Measurements from ENCODE around the gene RBM4B. TPM values are rescaled to one million over a fixed set of nuclear protein-coding genes. Genes with fewer than 3 reads are reported as not detected.

RBM4B gene
- total RNA-seq (2014; rRNA removed; shearing (Covaris generic)) (29.1 and 40.0 TPM in 2 replicates), total RNA-seq (2022) (38.3 and 39.4 TPM in 2 replicates), Bru-seq, nascent RNA (percentile 70 among the genes with signal in this experiment), BruChase-seq, experiment 1, labeled RNA remaining after a 6-hour chase (percentile 71 among the genes with signal in this experiment), BruChase-seq, experiment 2, labeled RNA remaining after a 2-hour chase (percentile 81 among the genes with signal in this experiment)
- long read RNA-seq, transcript RBM4B-201 (4 exons, 1,840 nt), result major isoform, 16 of 100 reads
- long read RNA-seq, partial matches to known transcripts, result 12 of 100 reads
- long read RNA-seq, other reads (novel, unspliced or antisense), result 67 of 100 reads

GRCh38 chr11:66677599-66678375, at the start of gene RBM4B:
Gene RBM4B, minus strand, starts transcription at chr11:66677887. Its CDS starts 808 bp downstream, at chr11:66677079.
- Histone ChIP-seq H3K36me3 (ENCODE audit: insufficient read depth, low read length) (peaks cover 27% of the 10 kb centered on the region), H4K20me1 (ENCODE audit: insufficient read depth, low read length) (peaks cover 14% of the 10 kb centered on the region; the same call in 1 of the 2 replicates), H3K4me1 (ENCODE audit: insufficient read depth, low read length, poor library complexity, severe bottlenecking) (peaks cover 44% of the 10 kb centered on the region), H3K9me2 (ENCODE audit: insufficient read depth, low read length) (no peaks in the 10 kb centered on the region), H3K4me2 (ENCODE audit: low read length) (peak within 1 kb of the TSS; percentile 93), H2AFZ (ENCODE audit: low read length) (peak within 1 kb of the TSS; percentile 86), H3K27ac (ENCODE audit: low read depth, low read length, poor library complexity, severe bottlenecking) (peak within 1 kb of the TSS; percentile 87), H3K79me2 (ENCODE audit: insufficient read depth, low read depth, low read length) (peaks cover 45% of the 10 kb centered on the region), H3K4me3 (ENCODE audit: low read depth, low read length, poor library complexity, severe bottlenecking) (peak within 1 kb of the TSS; percentile 77), H3K9me3 (ENCODE audit: low read length) (no peaks in the 10 kb centered on the region)
- intact Hi-C loops (cut with micrococcal nuclease; ENCODE audit: unreplicated experiment), result loop anchor here (1.0 to 5.0 kb wide), 7 partner anchors 39 to 269 kb away; partner anchors contain the start of genes CCDC87, CCS, DPP3 and RBM14
- ChIA-PET CTCF (ENCODE audit: unreplicated experiment) (interaction anchor here (0.6 to 2.5 kb wide), 9 partner anchors 33 to 256 kb away, joined by 3 to 7 read pairs (median 4); partner anchors contain the start of genes CCDC87, CCS, NPAS4 and ZDHHC24), POLR2A (interaction anchor here (0.5 to 2.5 kb wide), 17 partner anchors 10 to 198 kb away, joined by 3 to 11 read pairs (median 3); partner anchors contain the start of genes ACTN3, DPP3, RBM14 and ZDHHC24)
- no TSS peak for BruUV-seq (replicated peaks)
- DNase-seq (ENCODE audit: low spot score), result peak; percentile 97
- TF ChIP-seq EZH2phosphoT487 (IDR thresholded peaks at IDR 0.05; ENCODE audit: borderline replicate concordance, low read depth, low read length), result no peak
- no peak for TF ChIP-seq CTCF (conservative IDR thresholded peaks at IDR 0.05; ENCODE audit: low read length)

- Histone ChIP-seq H2AFZ (ENCODE audit: low read length) (no peak overlapping the region), H4K20me1 (ENCODE audit: insufficient read depth, low read length) (no peaks in the 10 kb centered on the region), H3K4me2 (ENCODE audit: low read length) (no peak overlapping the region), H3K36me3 (ENCODE audit: insufficient read depth, low read length) (no peaks in the 10 kb centered on the region), H3K4me1 (ENCODE audit: insufficient read depth, low read length, poor library complexity, severe bottlenecking) (peaks cover 32% of the 10 kb centered on the region), H3K4me3 (ENCODE audit: low read depth, low read length, poor library complexity, severe bottlenecking) (no peak overlapping the region), H3K79me2 (ENCODE audit: insufficient read depth, low read depth, low read length) (no peaks in the 10 kb centered on the region), H3K27ac (ENCODE audit: low read depth, low read length, poor library complexity, severe bottlenecking) (no peak overlapping the region), H3K9me3 (ENCODE audit: low read length) (no peaks in the 10 kb centered on the region), H3K9me2 (ENCODE audit: insufficient read depth, low read length) (no peaks in the 10 kb centered on the region)
- POLR2A ChIA-PET, result interaction anchor here (0.8 to 1.1 kb wide), 2 partner anchors 26 to 339 kb away, joined by 3 read pairs; no protein-coding TSS in a partner anchor
- TF ChIP-seq CTCF (conservative IDR thresholded peaks at IDR 0.05; ENCODE audit: low read length) (no peak), EZH2phosphoT487 (IDR thresholded peaks at IDR 0.05; ENCODE audit: borderline replicate concordance, low read depth, low read length) (no peak)
- CTCF ChIA-PET (ENCODE audit: unreplicated experiment), result no interaction called here
- BruUV-seq (replicated peaks), result no TSS peak
- no peak for DNase-seq (ENCODE audit: low spot score)
- intact Hi-C loops (cut with micrococcal nuclease; ENCODE audit: unreplicated experiment), result no loop called here
Measured at GRCh38 chr11:66725647-66726046, 48.0 kb upstream of the RBM4B start.

Data from OCI-LY7 (cell line).